CD14-positive monocyte (primary cell): ENCODE data around the gene FMO5. TPM values are rescaled to one million over a fixed set of nuclear protein-coding genes. Genes with fewer than 3 reads are reported as not detected.

Source experiments
- DNase-seq, 3 donors: peaks; one replicate each; pipeline ENCODE4 v3.0.0-alpha.2; 2011 to 2022
- H2AFZ ChIP-seq: 2 replicates; pipeline ENCODE4 v1.6.0; 2012; ENCODE audit warnings: mild to moderate bottlenecking, low read depth, low read length, inconsistent platforms; ENCODE audit not compliant: insufficient read depth, poor library complexity, severe bottlenecking
- H3K27ac ChIP-seq, 2 donors: 1 replicate in 1 of 2; 2 replicates in 1 of 2; pipeline ENCODE4 v1.5.1; 2012 to 2013; ENCODE audit warnings: low read length in 2 of 2, control low read depth in 1 of 2, inconsistent platforms in 1 of 2, low read depth in 1 of 2, mild to moderate bottlenecking in 1 of 2
- H3K27me3 ChIP-seq, 2 donors: one replicate each; pipeline versions ENCODE4 v1.6.0 to v1.6.1; 2011 to 2013; ENCODE audit warnings: low read length in 2 of 2; ENCODE audit not compliant: control insufficient read depth in 2 of 2, insufficient read depth in 2 of 2
- H3K36me3 ChIP-seq, 2 donors: replicated peaks in 1 of 2; 1 replicate in 1 of 2; 2 replicates in 1 of 2; pipeline versions ENCODE4 v1.5.1 to v1.6.1; 2012 to 2013; ENCODE audit warnings: low read length in 2 of 2, control low read depth in 1 of 2, inconsistent platforms in 1 of 2, mild to moderate bottlenecking in 1 of 2; ENCODE audit not compliant: insufficient read depth in 2 of 2, control insufficient read depth in 1 of 2
- H3K4me1 ChIP-seq, 2 donors: 1 replicate in 1 of 2; 2 replicates in 1 of 2; pipeline versions ENCODE4 v1.5.1 to v1.6.1; 2012 to 2013; ENCODE audit warnings: low read length in 2 of 2, control low read depth in 1 of 2, inconsistent platforms in 1 of 2, mild to moderate bottlenecking in 1 of 2, moderate library complexity in 1 of 2; ENCODE audit not compliant: insufficient read depth in 2 of 2, control insufficient read depth in 1 of 2
- H3K4me2 ChIP-seq: replicated peaks from 2 replicates; pipeline ENCODE3; 2012; ENCODE audit warnings: low read length, moderate library complexity, mild to moderate bottlenecking; ENCODE audit not compliant: poor library complexity, severe bottlenecking; ENCODE audit errors: extremely low read depth
- H3K4me3 ChIP-seq, 3 experiments: fragments of 200-600 bp in 1 of 3; sonication (generic) in 1 of 3; replicated peaks in 1 of 3; 1 replicate in 2 of 3; 2 replicates in 1 of 3; pipeline ENCODE4 v1.5.1; 2011 to 2013; ENCODE audit warnings: low read length in 3 of 3, mild to moderate bottlenecking in 3 of 3, control low read depth in 2 of 3, low read depth in 2 of 3, inconsistent platforms in 1 of 3, moderate library complexity in 1 of 3
- H3K79me2 ChIP-seq: 2 replicates; pipeline ENCODE4 v1.6.0; 2012; ENCODE audit warnings: mild to moderate bottlenecking, control low read depth, inconsistent platforms, low read length, moderate library complexity; ENCODE audit not compliant: insufficient read depth
- H3K9ac ChIP-seq: 2 replicates; pipeline ENCODE4 v1.6.0; 2017; ENCODE audit warnings: low read length, mild to moderate bottlenecking; ENCODE audit not compliant: insufficient read depth, poor library complexity, severe bottlenecking
- H3K9me3 ChIP-seq, 2 donors: replicated peaks in 1 of 2; 1 replicate in 1 of 2; 2 replicates in 1 of 2; pipeline versions ENCODE4 v1.5.1 to v1.6.1; 2012 to 2013; ENCODE audit warnings: low read length in 2 of 2, control low read depth in 1 of 2; ENCODE audit not compliant: control insufficient read depth in 1 of 2, insufficient read depth in 1 of 2
- H4K20me1 ChIP-seq: 2 replicates; pipeline ENCODE4 v1.6.0; 2012; ENCODE audit warnings: mild to moderate bottlenecking, low read length, control low read depth, moderate library complexity; ENCODE audit not compliant: insufficient read depth
- H3K27ac Mint-ChIP-seq, 7 donors: one replicate each; pipeline ENCODE4 v1.8.0; 2020; ENCODE audit warnings: mild to moderate bottlenecking in 7 of 7, mixed read lengths in 7 of 7, moderate library complexity in 6 of 7, inconsistent platforms in 2 of 7
- H3K27me3 Mint-ChIP-seq, 3 donors: one replicate each; pipeline ENCODE4 v1.8.0; 2021 to 2022; ENCODE audit warnings: low read depth in 3 of 3, mild to moderate bottlenecking in 3 of 3, mixed read lengths in 3 of 3, moderate library complexity in 3 of 3, inconsistent platforms in 1 of 3
- H3K36me3 Mint-ChIP-seq, 2 donors: one replicate each; pipeline ENCODE4 v1.8.0; 2020; ENCODE audit warnings: mixed read lengths in 2 of 2, inconsistent platforms in 1 of 2, mild to moderate bottlenecking in 1 of 2
- H3K4me1 Mint-ChIP-seq: one replicate; pipeline ENCODE4 v1.8.0; 2020; ENCODE audit warnings: mild to moderate bottlenecking, mixed read lengths
- H3K4me3 Mint-ChIP-seq, 2 donors: one replicate each; pipeline ENCODE4 v1.8.0; 2020; ENCODE audit warnings: mild to moderate bottlenecking in 2 of 2, mixed read lengths in 2 of 2, moderate library complexity in 1 of 2
- H3K9me3 Mint-ChIP-seq, 7 donors: one replicate each; pipeline ENCODE4 v1.8.0; 2020 to 2022; ENCODE audit warnings: mixed read lengths in 7 of 7, mild to moderate bottlenecking in 6 of 7, moderate library complexity in 6 of 7, inconsistent platforms in 2 of 7
- CTCF ChIP-seq: fragments of 200-600 bp; IDR thresholded peaks from one replicate; pipeline ENCODE4 v1.8.0; 2022; ENCODE audit warnings: antibody characterized with exemption, mild to moderate bottlenecking
- WGBS: methylation state at CpG from one replicate; pipeline ENCODE4 v1.1.5; 2013; ENCODE audit warnings: missing lambda C conversion rate; ENCODE audit not compliant: insufficient coverage; 5-methylcytosine and 5-hydroxymethylcytosine counted together
- intact Hi-C, 2 donors: fragments of 100-400 bp; cut with micrococcal nuclease; formaldehyde crosslinking; loops; one replicate each; pipeline versions ENCODE4 v1.15.0 to v1.15.1; 2023
- polyA plus RNA-seq, 3 donors: library from polyadenylated mRNA; depleted of rRNA in 1 of 3; unstranded in 2 of 3; stranded (reverse) in 1 of 3; fragments of 300-500 nt in 2 of 3; fragments of >200 nt in 1 of 3; fragmentation: Illumina TruSeq in 2 of 3; gene quantifications; 1 replicate in 2 of 3; 2 replicates in 1 of 3; pipeline ENCODE4 v1.2.3, GENCODE V29; 2012 to 2021

FMO5 gene
- polyA plus RNA-seq, 3 donors: 16.8 to 20.0 (median 18.0) TPM

DNA sequence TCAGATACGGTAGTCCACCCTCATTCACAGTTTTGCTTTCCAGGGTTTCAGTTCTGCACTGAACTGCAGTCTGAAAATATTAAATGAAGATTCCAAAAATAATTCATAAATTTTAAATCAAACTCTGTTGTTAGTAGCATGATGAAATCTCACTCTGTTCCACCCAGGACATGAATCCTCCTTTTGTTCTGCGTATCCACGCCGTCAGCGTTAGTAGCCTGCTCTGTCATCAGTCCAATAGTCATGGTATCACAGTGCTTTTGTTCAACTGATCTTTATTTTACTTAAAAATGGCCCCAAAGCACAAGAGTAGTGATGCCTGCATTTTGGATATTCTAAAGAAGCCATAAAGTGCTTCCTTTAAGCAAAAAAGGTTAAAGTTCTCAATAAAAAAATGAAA, 41.2 kb upstream of the FMO5 start:
- TF ChIP-seq CTCF: no peak
- Histone ChIP-seq H3K79me2 (no peaks in the 10 kb centered on the region), H3K36me3 (peaks cover 78 to 98% of the 10 kb centered on the region in 2 donors), H3K4me2 (no peak overlapping the region), H3K4me1 (no peaks in the 10 kb centered on the region), H3K9me3 (no peaks in the 10 kb centered on the region), H3K27me3 (no peaks in the 10 kb centered on the region), H4K20me1 (no peaks in the 10 kb centered on the region), H2AFZ (no peak overlapping the region), H3K4me3 (no peak overlapping the region), H3K27ac (no peak overlapping the region), H3K9ac (no peak overlapping the region)
- intact Hi-C loops: no loop called here
- WGBS: no CpG with 5 or more reads among the region's 5 CpGs
- no peak for DNase-seq
- Mint-ChIP-seq H3K4me1 (no peaks in the 10 kb centered on the region), H3K4me3 (no peak overlapping the region), H3K9me3 (no peaks in the 10 kb centered on the region), H3K27me3 (peaks cover 0 to 3% (median 0%) of the 10 kb centered on the region in 3 donors), H3K36me3 (peaks cover 76 to 94% of the 10 kb centered on the region in 2 donors), H3K27ac (no peak overlapping the region)

GRCh38 chr1:147264158-147264768, 39.1 kb upstream of the FMO5 start:
- Histone ChIP-seq H3K9ac (no peak overlapping the region), H2AFZ (no peak overlapping the region), H4K20me1 (no peaks in the 10 kb centered on the region), H3K4me3 (no peak overlapping the region), H3K36me3 (peaks cover 75 to 98% of the 10 kb centered on the region in 2 donors), H3K4me1 (no peaks in the 10 kb centered on the region), H3K79me2 (no peaks in the 10 kb centered on the region), H3K9me3 (no peaks in the 10 kb centered on the region), H3K27ac (no peak overlapping the region), H3K4me2 (no peak overlapping the region), H3K27me3 (no peaks in the 10 kb centered on the region)
- Mint-ChIP-seq H3K27ac (no peak overlapping the region), H3K4me1 (peaks cover 2% of the 10 kb centered on the region), H3K27me3 (peaks cover 0 to 3% (median 0%) of the 10 kb centered on the region in 3 donors), H3K36me3 (peaks cover 77 to 92% of the 10 kb centered on the region in 2 donors), H3K9me3 (no peaks in the 10 kb centered on the region), H3K4me3 (no peak overlapping the region)
- no peak for TF ChIP-seq CTCF
- DNase-seq: no peak
- WGBS: no CpG with 5 or more reads among the region's 3 CpGs
- intact Hi-C loops: no loop called here
